DMS114 treated with DMSO at 0.1 percent for 48 hours (cell line): ENCODE data around the gene ZNHIT3.

Source experiments
- DNase-seq: peaks from one replicate; lab custom pipeline; 2025; ENCODE audit not compliant: unreplicated experiment; lab: John Stamatoyannopoulos, UW

Gene ZNHIT3

DNA sequence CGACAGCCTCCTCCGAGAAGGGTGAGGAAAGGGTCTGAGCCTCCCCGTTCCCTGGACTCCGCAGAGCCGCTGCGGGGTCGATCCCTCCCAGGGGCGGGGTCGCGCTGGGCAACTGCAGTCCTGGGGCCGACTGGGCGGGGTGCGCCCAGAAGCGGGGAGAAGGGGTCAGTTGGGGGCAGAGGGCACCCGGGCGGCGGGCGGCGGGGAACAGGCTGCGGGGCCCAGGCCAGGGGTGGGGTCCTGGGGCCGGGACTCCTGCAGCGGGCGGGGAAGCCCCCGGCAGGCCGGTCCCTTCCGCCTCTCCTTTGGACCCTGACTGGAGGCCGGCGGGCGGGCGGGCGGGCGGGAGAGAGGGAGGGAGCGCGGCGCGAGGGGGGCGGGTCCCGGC is 58.6 kb downstream of the ZNHIT3 start:
- DNase-seq: peak; percentile 56
